GM20000 (cell line): ENCODE results near the gene DOCK6.

Source experiments
- DNase-seq: peaks from one replicate; pipeline ENCODE4 v3.0.0; 2012; ENCODE audit warnings: low spot score
- TF ChIP-seq, protein P1 (sequence below): IDR thresholded peaks from 2 replicates; pipeline ENCODE4 v1.5.1; 2012; ENCODE audit warnings: mild to moderate bottlenecking, control low read depth; ENCODE audit errors: extremely low read depth, missing control alignments

Gene DOCK6

DNA sequence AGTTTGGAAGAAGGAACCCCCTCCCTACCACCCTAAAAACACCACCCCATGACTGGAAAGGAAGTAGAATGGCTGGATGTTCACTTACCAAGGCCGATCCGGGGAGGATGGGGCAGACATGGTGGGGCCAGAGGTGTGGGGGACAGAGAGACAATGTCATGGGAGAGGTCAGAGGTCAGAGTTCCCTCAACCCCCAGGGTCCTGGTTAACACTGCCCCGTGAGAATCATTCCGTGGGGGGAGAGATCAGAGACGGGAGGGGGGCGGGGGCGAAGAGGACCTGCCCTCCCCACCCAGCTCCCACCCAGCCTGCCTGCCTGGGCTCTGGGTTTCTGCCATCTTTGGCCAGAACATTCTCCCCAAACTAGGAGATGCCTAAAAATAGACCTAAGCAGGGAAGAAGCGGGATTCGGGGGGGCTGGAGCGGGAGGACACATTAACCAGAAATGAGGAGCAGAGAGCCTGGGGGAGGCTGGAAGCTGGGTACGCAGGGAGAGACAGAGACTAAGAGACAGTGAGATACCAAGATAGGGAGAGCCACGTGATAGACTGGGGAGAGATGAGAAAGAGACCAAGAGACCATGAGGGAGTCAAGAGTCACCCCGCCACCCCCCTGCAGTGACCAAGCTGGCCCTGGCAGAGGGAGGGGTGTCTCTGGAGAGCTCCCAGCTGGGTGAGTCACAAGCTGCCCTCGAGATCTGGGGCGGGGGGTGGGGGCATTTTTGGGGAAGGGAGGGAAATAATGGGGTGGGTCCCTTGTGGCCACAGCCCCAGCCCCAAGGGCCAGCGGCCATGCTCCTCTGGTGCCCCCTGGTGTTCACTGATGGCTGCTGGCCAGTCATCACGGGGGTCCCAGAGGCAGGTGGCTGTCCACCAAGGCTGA is 58.9 kb downstream of the DOCK6 start:
- peak; percentile 80 for DNase-seq
- TF ChIP-seq, protein P1, sequence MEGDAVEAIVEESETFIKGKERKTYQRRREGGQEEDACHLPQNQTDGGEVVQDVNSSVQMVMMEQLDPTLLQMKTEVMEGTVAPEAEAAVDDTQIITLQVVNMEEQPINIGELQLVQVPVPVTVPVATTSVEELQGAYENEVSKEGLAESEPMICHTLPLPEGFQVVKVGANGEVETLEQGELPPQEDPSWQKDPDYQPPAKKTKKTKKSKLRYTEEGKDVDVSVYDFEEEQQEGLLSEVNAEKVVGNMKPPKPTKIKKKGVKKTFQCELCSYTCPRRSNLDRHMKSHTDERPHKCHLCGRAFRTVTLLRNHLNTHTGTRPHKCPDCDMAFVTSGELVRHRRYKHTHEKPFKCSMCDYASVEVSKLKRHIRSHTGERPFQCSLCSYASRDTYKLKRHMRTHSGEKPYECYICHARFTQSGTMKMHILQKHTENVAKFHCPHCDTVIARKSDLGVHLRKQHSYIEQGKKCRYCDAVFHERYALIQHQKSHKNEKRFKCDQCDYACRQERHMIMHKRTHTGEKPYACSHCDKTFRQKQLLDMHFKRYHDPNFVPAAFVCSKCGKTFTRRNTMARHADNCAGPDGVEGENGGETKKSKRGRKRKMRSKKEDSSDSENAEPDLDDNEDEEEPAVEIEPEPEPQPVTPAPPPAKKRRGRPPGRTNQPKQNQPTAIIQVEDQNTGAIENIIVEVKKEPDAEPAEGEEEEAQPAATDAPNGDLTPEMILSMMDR, result peak; percentile 50

DNA sequence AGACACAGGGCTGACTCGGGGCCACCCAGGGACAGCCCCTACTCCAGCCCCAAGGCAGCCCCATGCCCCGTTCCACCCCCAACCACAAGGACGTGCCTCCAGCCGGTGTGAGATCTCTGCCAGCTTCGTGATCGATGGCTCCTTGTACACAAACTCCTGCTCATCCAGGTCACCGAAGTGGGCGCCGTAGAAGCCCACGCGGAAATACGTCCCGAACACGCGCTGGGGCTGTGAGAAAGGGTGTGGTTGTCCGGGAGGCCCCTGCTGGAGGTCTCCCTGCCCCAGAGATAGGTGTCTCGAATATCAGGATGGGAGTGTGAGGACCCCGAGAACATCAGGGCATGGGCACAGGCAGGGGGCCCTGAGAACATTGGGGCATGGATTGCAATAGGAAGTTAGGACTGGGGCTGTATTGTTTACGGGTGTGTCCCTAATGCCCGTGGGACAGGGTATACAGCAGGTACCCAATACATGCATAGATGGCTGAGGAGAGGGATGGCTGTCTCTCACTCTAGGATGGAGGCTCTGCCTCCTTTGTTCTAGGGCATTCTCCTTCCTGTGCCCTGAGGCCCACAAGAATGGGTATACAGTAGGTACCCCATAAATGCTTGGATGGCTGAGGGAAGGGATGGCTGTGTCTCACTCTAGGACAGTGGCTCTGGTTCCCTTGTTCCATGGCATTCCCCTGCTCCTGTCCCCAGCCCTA is 59.7 kb downstream of the DOCK6 start:
- DNase-seq, result no peak
- TF ChIP-seq, protein P1, result no peak

DNA sequence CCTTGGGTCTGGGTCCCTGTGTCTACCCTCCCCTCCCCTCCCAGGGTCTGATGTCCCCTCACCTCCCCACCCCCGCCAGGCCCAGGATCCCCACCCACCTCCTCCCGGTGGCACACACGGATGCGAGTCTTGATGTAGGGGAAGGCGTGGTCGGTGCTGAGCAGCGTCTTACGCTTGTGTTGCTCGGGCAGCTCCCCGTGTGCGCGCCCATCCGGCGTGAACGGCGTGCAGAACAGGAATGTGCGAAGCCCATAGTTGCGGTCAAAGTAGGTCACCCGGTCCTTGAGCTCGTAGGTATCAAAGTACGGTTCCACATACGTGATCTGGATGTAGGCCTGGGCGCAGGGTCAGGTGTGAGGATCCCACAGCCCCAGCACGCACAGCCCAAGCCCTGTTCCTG is 60.5 kb downstream of the DOCK6 start:
- TF ChIP-seq, protein P1, result no peak
- DNase-seq, result no peak

DNA sequence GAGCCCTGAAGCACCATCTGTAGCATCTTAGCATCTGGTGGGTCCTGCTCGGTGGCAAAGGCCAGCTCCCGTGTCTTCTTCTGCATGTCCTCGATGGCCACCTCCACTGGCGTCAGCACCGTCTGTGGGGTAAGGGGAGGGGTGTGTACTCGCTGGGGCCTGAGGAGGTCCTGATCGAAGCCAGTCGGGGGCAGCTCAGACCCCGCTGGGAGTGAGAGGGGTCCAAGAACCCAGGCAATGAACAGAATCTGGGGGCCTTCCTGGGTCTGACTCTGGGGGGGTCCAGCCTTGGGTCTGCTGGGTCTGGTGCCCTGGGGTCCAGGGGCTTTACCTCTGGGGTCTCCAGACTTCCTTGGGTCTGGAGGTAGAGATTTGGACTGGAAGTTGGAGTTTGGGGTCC is 61.4 kb downstream of the DOCK6 start:
- TF ChIP-seq, protein P1, result no peak
- DNase-seq, result no peak

DNA sequence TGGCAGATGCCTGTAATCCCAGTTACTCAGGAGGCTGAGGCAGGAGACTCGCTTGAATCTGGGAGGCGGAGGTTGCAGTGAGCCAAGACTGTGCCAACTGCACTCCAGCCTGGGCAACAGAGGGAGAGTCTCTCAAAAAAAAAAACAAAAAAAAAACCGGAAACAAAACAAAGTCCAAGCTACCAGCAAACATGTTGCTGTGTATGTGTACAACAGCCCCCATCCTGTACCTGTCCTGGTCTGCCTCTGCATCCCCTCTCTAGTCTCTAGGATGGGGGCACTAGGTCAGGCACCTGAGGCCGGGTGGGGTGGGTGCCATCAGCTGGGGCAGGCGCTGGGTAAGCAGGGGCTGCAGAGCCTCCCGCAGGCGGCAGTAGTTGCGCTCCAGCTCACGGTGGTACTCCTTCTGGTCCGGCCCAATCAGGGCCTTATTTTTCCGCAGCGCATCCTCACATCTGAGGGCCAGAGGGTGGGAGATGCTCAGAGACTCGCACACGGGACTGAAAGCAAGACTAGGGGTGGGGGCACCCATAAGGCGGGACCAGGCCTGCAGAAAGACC is 62.2 kb downstream of the DOCK6 start:
- no peak for DNase-seq
- TF ChIP-seq, protein P1, result no peak

DNA sequence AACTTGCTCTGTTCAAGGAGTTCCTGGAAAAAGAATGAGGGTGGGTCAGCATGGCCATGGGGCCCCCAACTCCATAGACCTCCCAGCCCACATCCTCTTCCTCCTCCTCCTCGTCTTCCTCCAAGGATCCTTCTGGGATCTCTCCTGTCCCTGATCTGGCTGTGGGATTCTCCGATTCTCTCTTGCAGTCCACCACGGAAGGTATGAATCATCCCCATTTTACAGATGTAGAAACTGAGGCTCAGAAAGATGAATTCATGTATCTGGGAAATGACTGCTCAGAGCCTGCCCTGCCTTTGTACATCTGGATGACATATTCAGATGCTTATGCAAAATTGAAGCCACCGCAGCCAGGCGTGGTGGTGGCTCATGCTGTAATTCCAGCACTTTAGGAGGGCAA is 62.8 kb downstream of the DOCK6 start:
- TF ChIP-seq, protein P1, result no peak
- DNase-seq, result no peak

DNA sequence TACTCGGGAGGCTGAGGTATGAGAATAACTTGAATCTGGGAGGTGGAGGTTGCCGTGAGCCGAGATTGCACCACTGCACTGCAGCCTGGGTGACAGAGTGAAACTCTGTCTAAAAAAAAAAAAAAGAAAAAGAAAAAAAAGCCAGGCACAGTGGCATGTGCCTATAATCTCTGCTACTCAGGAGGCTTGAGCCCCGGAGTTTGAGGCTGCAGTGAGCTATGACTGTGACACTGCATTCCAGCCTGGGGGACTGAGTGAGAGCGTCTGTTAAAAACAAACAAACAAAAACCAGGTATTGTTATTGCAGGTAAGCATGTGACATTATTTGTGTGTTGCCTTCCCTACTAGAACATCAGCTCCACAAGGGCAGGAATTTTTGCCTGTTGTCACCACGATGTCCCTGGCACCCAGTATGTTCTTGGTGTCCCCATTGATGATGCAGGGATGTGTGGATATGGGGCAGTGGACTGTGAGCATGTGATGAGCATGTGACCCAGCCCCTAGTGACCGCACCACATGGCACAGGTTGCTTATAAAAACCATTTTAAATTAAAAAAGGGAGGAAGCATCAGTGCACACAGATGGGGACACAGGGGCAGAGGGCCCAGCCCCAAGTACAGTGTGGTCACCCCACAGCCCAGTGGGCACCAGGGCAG is 63.4 kb downstream of the DOCK6 start:
- TF ChIP-seq, protein P1, result no peak
- no peak for DNase-seq
